ENCODE data around the gene WNT2. TPM values are rescaled to one million over a fixed set of nuclear protein-coding genes. Genes with fewer than 3 reads are reported as not detected.

Gene WNT2
- total and polyA plus RNA-seq, 10 of the 15 experiments (the other 5 are each of a cell fraction or from before 2014, with no cell fraction given): 0.07 to 0.34 (median 0.19) TPM

DNA sequence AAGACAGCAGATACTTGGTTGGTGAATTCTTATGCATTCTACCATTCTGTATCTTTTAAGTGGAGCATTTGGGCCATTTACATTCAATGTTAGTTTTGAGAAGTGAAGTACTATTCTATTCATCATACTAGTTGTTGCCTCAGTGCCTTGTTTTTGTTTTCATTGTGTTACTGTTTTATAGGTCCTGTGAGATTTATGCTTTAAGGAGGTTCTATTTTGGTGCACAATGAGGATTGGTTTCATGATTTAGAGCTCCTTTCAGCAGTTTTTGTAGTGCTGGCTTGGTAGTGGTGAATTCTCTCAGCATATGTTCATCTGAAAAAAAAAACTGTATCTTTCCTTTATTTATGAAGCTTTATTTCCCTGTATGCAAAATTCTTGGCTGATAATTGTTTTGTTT is 23.3 kb upstream of the WNT2 start (continued):
- TF ChIP-seq RCOR1 (conservative IDR thresholded peaks at IDR 0.05; ENCODE audit: low read depth, low read length) (no peak), CREB1 (IDR thresholded peaks at IDR 0.05; ENCODE audit: low read depth) (no peak), POLR2AphosphoS5 (IDR thresholded peaks at IDR 0.05; ENCODE audit: low read length) (no peak), SP1 (IDR thresholded peaks at IDR 0.05; ENCODE audit: low read depth, low read length) (no peak), STAT3 (IDR thresholded peaks at IDR 0.05; ENCODE audit: low read depth, low read length) (no peak)
- TF ChIP-seq, protein P1, sequence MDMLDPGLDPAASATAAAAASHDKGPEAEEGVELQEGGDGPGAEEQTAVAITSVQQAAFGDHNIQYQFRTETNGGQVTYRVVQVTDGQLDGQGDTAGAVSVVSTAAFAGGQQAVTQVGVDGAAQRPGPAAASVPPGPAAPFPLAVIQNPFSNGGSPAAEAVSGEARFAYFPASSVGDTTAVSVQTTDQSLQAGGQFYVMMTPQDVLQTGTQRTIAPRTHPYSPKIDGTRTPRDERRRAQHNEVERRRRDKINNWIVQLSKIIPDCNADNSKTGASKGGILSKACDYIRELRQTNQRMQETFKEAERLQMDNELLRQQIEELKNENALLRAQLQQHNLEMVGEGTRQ (IDR thresholded peaks at IDR 0.05; ENCODE audit: borderline replicate concordance, low read depth, low read length): no peak

- in situ Hi-C loops (cut with MboI) (no loop called here), intact Hi-C loops (cut with micrococcal nuclease; ENCODE audit: unreplicated experiment) (no loop called here)
- Histone ChIP-seq H3K36me3 (ENCODE audit: control insufficient read depth in 2 of 2, insufficient read depth in 2 of 2, low read length in 1 of 2) (no peaks in the 10 kb centered on the region), H3K9ac (ENCODE audit: control insufficient read depth, insufficient read depth, low read length) (no peak overlapping the region), H3K27ac (ENCODE audit: control insufficient read depth, insufficient read depth) (no peak overlapping the region), H4K20me1 (ENCODE audit: control insufficient read depth, insufficient read depth) (no peaks in the 10 kb centered on the region), H3K4me2 (ENCODE audit: control insufficient read depth, insufficient read depth) (no peak overlapping the region), H3K9me3 (replicated peaks; ENCODE audit: control insufficient read depth, insufficient read depth, low read length) (no peaks in the 10 kb centered on the region; the same call in 2 of the 3 replicates), H3K4me3 (no peak overlapping the region), H3K79me2 (ENCODE audit: control insufficient read depth, insufficient read depth, low read length) (no peaks in the 10 kb centered on the region), H2AFZ (ENCODE audit: control insufficient read depth, low read depth, low read length) (no peak overlapping the region), H3K27me3 (replicated peaks in 1 of 2; ENCODE audit: control insufficient read depth in 2 of 2, insufficient read depth in 2 of 2, low read length in 1 of 2) (no peaks in the 10 kb centered on the region), H3K4me1 (ENCODE audit: control insufficient read depth, insufficient read depth, low read length) (no peaks in the 10 kb centered on the region)
- ChIA-PET SMC1A (ENCODE audit: uncharacterized antibody, unreplicated experiment) (interaction anchor here (0.6 to 3.2 kb wide), 14 partner anchors 10 to 407 kb away, joined by 3 to 26 read pairs (median 4); partner anchors contain the start of gene WNT2), RAD21 (ENCODE audit: unreplicated experiment) (interaction anchor here (1.1 to 1.3 kb wide), 2 partner anchors 9 to 10 kb away, joined by 4 read pairs; no protein-coding TSS in a partner anchor), POLR2A (no interaction called here), CTCF (interaction anchor here (0.5 to 2.8 kb wide), 7 partner anchors 9 to 193 kb away, joined by 3 to 15 read pairs (median 5); no protein-coding TSS in a partner anchor)
- ATAC-seq (peak; percentile 24; the same call in 1 of the 3 replicates), FAIRE-seq (no peak), DNase-seq (ENCODE audit: low read depth, low spot score) (no peak)
- BruUV-seq (replicated peaks): no TSS peak
- WGBS (ENCODE audit: insufficient coverage, insufficient replicate concordance, low lambda C conversion rate, missing lambda C conversion rate): 59% methylated on average over 1 of the region's 1 CpG
- TF ChIP-seq HDAC6 (IDR thresholded peaks at IDR 0.05; ENCODE audit: unreplicated experiment) (no peak), RAD21 (IDR thresholded peaks at IDR 0.05; ENCODE audit: insufficient read depth, low read depth, low read length) (peak; percentile 45), EED (IDR thresholded peaks at IDR 0.05; ENCODE audit: low read depth) (no peak), ZBTB40 (IDR thresholded peaks at IDR 0.05; ENCODE audit: borderline replicate concordance) (no peak)
- TF ChIP-seq, protein P2, sequence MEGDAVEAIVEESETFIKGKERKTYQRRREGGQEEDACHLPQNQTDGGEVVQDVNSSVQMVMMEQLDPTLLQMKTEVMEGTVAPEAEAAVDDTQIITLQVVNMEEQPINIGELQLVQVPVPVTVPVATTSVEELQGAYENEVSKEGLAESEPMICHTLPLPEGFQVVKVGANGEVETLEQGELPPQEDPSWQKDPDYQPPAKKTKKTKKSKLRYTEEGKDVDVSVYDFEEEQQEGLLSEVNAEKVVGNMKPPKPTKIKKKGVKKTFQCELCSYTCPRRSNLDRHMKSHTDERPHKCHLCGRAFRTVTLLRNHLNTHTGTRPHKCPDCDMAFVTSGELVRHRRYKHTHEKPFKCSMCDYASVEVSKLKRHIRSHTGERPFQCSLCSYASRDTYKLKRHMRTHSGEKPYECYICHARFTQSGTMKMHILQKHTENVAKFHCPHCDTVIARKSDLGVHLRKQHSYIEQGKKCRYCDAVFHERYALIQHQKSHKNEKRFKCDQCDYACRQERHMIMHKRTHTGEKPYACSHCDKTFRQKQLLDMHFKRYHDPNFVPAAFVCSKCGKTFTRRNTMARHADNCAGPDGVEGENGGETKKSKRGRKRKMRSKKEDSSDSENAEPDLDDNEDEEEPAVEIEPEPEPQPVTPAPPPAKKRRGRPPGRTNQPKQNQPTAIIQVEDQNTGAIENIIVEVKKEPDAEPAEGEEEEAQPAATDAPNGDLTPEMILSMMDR (IDR thresholded peaks at IDR 0.05 in 2 of 3, conservative IDR thresholded peaks at IDR 0.05 in 1 of 3; ENCODE audit: control insufficient read depth in 2 of 3, extremely low read depth in 1 of 3, insufficient read depth in 1 of 3, low read depth in 3 of 3, low read length in 3 of 3): peak in 1 of 3 experiments; percentile 19; a peak in 2 of 6 replicates
Measured at GRCh38 chr7:117338020-117338419, 15.2 kb upstream of the WNT2 start.

Measured in GM12878 (cell line).